Activated T-cell treated with anti-CD3 and anti-CD28 coated beads for 1 hour (primary cell): ENCODE measurements around the gene KCNT1.

Source experiments
- DNase-seq: peaks from one replicate; pipeline ENCODE4 v3.0.0-alpha.2; 2020; ENCODE audit warnings: low read depth

Gene KCNT1

GRCh38 chr9:135765416-135765815, 63.4 kb downstream of the KCNT1 start:
- no peak for DNase-seq

- DNase-seq, result no peak
Observed at GRCh38 chr9:135766251-135766650, 64.3 kb downstream of the KCNT1 start.

GRCh38 chr9:135766707-135767106, 64.7 kb downstream of the KCNT1 start:
- DNase-seq, result no peak

- no peak for DNase-seq
Observed at GRCh38 chr9:135768516-135769218, 66.7 kb downstream of the KCNT1 start.

- no peak for DNase-seq
Observed at GRCh38 chr9:135769489-135770202, 67.7 kb downstream of the KCNT1 start.

GRCh38 chr9:135770203-135770535, 68.2 kb downstream of the KCNT1 start:
- no peak for DNase-seq

GRCh38 chr9:135770771-135771170, 68.8 kb downstream of the KCNT1 start:
- DNase-seq, result no peak

GRCh38 chr9:135771401-135772051, 69.5 kb downstream of the KCNT1 start:
- no peak for DNase-seq

- no peak for DNase-seq
Observed at GRCh38 chr9:135772056-135772646, 70.2 kb downstream of the KCNT1 start.

GRCh38 chr9:135772702-135773493, 70.9 kb downstream of the KCNT1 start:
- DNase-seq, result no peak

GRCh38 chr9:135773530-135774238, 71.7 kb downstream of the KCNT1 start:
- no peak for DNase-seq

GRCh38 chr9:135774239-135774747, 72.3 kb downstream of the KCNT1 start:
- DNase-seq, result no peak

- DNase-seq, result no peak
Observed at GRCh38 chr9:135774794-135775525, 73.0 kb downstream of the KCNT1 start.

- DNase-seq, result no peak
Observed at GRCh38 chr9:135775911-135776310, 73.9 kb downstream of the KCNT1 start.

- no peak for DNase-seq
Observed at GRCh38 chr9:135776893-135777622, 75.1 kb downstream of the KCNT1 start.

GRCh38 chr9:135777623-135778177, 75.7 kb downstream of the KCNT1 start:
- DNase-seq, result no peak

GRCh38 chr9:135778421-135778820, 76.4 kb downstream of the KCNT1 start:
- DNase-seq, result no peak

- no peak for DNase-seq
Observed at GRCh38 chr9:135779571-135779970, 77.6 kb downstream of the KCNT1 start.

GRCh38 chr9:135780086-135780485, 78.1 kb downstream of the KCNT1 start:
- DNase-seq, result no peak
